GM19023 (cell line): ENCODE measurements around the gene SUPT5H.

Source experiments
- ATAC-seq: cut with Tn5 transposase; IDR thresholded peaks from one replicate; pipeline ENCODE4 v1.9.1; 2021; ENCODE audit warnings: mild to moderate bottlenecking, moderate library complexity; ENCODE audit not compliant: unreplicated experiment

Gene SUPT5H

DNA sequence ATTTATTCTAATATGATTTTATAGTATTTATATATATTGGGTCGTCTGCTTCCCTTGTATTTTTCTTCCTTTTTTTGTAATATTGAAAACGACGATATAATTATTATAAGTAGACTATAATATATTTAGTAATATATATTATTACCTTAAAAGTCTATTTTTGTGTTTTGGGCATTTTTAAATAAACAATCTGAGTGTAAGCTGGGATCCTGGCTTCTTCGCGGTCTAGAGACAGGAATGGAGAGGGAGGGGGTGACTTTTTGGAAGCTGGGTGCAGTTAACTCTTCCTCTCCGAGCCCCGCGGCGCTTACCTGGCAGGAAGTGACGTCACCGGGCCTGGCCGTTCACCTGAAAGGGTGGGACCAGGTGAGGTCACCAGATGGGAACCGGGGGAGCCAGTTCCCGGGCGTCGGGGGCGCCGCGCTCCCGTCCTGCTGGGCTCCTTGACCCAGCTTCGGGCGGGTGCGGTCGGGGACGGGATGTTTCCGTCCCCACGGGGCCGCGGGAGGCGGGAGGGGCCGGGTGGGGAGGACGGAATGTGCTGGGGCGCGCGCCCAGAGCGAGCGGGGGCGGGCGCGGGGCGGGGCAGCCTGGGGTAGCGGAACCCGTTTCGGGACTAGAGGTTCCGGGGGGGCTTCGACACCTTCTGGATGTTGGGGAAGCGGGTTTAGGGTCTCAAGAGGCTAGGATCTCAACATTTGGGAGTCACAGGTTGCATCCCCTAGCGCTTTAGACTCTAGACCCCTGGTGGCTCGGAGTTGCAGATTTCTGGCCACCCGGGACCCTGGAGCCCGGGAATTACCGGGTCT, 36.0 kb upstream of the SUPT5H start:
- ATAC-seq = no peak

DNA sequence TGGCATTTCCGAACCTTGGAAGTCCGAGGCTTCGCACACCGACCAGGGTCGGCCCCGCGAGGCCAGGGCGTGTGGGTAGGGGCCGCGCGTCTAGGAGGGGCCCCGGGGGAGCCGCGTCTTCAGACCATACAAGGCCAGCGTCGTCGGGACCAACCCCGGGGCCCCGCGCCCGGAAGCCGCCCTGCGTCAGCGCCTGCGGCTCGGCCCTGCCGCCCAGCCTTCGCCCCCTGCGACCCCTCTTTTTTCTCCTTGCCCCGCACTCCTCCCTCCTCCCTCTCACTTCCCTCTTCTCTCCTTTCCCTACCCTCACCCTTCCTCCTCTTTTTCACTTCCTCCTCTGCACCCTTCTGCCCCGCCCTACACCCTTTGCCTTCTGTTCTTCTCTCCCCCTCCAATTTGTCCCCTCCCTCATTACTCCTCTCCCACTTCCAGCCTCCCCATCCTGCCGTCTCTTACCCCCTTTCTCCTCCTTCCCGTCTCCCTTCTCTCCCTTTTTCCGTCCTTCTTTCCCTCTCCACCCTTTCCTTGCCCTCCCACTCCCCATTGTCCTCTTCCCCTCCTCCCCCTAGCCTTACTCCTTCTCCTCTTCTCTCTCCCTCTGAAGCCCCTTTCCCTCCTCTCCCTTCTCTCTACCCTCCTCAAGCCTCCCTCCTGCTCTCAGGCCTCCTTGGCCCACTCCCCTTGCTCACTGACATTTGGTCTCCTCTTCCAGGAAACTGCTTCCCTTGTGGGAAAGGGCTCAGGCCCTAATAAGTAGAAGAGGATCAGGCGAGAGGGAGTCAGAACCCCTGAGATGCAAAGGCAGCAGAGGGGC, 35.2 kb upstream of the SUPT5H start:
- ATAC-seq = no peak

DNA sequence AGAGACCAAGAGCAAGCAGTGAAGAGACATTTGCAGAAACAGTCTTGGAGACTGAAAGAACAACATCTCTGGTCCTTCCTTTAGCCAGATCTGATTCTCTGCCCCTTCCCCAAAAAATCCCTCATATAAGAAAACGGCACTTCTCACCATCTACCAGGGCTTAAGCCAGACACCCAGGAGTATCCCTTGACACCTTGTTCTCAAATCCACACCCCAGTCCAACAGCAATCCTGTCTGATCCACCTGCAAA, 34.6 kb upstream of the SUPT5H start:
- ATAC-seq = no peak

DNA sequence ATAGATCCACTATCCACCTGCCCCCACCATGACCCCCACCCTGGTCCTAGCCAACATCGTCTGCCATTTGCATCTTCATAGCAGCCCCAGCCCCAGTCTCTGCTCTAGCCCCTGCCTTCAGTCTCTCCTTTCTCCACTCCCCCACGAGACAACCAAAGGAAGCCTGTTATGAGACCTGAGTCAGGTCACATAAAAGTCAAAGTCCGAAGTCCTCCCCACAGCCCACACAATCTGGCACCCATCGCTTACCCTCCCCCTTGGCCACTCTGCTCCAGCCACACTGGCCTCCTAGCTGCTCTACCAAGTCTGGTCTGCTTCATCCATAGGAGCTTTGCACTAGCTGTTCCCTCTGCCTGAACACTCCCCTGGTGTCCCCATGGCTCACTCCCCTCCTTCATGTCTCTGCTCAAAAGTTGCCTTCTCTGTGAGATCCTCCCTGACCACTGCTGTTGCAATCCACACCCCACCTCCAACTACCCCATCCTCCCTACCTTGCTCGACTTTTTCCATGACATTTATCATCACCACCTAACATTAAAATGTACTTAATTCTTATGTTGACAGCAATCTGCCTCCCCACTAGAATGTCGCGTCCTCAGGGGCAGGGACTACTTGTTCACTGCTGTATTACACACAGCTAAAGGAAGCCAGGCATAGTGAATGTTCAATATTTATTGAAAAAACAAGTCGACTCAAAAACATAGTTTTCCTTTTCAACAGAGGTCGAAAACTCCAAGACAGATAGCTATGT, 34.1 kb upstream of the SUPT5H start:
- ATAC-seq = no peak

DNA sequence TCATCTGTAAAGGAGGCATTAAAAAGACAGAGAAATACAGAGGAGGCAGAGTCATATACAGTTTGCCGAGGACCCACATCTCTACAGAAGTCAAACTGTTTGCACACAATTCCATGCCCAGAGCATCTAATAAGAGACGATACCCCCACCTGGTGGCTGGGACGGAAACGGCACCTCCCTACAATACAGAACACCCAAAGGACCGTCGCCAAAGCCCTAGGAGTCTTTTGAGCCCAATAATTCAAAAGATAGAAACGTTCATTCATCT, 33.6 kb upstream of the SUPT5H start:
- ATAC-seq = peak; percentile 22

DNA sequence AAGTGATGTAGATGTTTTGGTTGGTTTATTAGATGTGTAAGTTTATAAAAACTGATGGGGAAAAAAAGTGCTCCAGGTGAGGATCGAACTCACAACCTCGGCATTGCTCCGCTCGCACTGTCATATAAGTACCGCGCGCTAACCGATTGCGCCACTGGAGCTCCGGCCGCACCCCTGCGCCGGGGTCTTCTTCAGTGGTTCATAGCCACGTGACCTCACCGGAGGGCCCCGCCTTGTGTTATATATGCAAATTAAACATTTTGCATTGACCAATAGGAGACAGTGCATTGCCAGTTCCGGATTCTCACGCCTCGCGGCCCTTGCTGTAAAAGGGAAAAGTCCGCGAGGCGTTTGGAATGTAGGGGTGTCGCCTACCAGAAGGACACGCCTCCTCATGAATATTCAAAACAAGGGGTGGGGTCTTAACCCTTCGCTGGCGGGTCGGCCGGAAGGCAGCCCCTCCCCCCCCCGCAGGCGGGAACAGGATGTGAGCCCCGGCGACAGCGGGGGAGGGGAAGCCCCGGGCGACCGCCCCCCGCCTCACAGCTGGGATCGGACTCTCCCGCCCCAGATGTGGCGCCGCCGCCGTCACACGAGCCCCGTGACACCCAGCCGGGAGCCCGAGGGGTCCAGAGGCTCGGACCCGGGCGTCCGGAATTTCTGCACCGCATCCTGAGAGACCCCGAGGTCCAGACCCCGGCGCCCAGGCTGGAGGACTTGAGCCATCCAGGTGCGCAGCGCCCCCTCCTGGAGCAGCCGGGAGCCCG, 33.1 kb upstream of the SUPT5H start, which contains the start of gene PLEKHG2:
Gene PLEKHG2, plus strand, starts transcription at position 570 of the 767 bp plus-strand sequence. CDS start 1,418 bp downstream, outside the sequence.
- peak; percentile 51 for ATAC-seq

DNA sequence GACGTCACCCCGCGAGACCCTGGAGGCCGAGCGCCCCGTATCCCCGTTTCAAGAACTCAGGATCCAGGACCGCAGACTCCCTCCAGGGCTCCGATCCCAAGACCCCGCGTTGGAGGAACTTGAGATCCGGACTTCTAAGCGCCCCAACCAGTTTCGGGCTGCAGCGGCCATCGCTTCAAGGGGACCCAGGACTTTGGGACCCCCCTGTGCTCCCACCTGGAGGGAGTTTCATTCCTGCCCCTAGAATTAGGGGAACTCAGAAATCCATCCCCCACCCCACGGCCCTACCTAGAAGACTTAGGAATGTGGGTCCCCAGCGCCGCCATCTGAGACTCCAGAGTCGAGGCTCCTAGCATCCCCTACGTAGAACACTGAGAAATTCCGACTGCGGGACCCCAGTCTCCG, 32.5 kb upstream of the SUPT5H start:
- ATAC-seq = no peak

DNA sequence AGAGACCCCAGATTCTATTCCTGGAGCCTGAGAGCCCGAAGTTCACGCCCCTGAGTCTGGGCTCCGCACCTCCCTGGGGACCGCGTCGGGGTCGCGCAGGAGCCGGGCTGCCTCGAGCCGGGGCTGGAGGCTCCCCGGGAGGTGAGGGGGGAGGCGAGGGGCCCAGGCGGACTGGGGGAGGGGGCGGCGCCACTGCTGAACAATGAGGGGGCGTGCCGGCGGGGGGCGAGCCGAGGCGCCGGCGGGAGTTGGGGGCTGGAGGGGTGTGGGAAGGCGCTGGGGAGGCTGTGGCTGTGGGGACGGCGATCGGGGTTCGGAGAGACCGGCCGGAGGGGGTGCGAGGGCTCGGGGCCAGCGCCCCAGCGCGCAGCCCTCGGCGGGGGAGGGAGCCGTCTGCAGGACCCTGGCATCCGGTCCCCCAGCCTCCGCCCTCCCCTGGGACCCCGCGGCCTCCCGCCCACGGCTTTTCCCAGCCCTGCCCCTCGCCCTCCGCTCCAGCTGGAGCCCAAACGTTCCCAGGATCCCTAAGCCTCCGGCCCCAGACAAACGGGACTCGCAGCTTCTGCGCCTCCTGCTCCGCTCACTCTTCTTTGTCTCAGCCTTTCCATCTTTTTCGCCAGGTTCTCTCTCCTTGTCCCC, 32.0 kb upstream of the SUPT5H start:
- ATAC-seq = no peak

DNA sequence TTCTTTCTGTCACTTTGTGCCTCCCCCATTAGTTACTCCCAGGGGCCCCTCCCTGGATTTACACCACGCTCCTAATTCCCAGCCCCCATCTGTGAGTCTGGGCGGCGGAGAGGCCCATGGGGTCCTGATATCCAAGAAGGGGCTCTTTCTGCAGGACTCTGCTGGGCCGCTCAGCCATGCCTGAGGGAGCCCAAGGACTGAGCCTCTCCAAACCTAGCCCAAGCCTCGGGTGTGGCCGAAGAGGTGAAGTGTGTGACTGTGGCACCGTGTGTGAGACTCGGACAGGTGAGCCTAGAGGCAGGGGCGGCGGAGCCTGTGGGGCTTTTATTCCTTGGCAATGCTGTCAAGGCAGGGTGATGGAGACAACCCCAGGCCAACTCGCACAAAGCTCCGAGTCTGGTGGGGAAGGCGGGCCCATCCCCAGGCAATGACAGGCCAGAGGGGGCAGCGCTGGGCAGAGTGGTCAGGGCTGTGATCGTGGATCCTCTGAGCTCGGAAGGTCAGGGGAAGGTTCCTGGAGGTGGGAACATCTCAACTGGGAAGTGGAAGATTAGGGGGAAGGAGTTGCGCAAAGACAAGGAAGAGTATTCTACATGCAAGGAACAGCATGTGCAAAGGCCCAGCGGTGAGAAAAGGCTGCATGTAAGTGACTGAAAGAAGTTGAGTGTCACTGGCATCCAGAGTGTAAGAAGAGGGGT, 31.3 kb upstream of the SUPT5H start:
- no peak for ATAC-seq

DNA sequence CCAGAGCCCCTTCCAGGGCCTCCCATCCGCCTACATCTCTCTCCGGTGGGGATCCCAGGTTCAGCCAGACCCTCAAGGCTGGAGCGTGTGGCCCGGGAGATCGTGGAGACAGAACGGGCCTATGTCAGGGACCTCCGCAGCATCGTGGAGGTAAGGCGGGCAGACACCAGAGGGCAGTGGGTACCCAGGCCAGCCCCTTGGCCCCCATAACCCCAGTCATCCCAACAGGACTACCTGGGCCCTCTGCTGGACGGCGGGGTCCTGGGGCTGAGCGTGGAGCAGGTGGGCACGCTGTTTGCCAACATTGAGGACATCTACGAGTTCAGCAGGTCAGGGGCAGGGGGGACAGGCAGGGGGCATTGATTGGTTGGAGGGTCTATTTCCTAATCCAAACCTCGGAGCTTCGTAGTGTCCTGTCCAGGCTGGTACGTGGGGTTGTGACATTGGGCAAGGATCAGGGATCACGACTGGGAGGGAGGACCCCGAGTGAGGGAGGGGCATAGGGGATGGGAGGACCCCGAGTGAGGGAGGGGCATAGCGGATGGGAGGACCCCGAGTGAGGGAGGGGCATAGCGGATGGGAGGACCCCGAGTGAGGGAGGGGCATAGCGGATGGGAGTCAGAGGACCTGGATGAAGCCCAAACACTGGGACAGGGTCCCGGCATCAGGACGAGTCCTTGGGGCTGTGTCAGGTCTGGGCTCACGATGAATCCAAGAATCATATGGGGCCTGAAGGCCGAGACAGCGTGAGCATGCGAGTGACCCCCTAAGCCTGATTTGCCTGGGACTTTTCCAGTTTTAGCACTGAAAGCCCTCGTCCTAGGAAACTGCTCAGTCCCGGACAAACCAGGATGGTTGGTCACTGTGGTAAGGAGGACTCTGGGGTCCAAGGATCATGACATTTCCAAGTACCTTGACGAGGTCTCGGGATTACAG, 30.0 kb upstream of the SUPT5H start:
- no peak for ATAC-seq

DNA sequence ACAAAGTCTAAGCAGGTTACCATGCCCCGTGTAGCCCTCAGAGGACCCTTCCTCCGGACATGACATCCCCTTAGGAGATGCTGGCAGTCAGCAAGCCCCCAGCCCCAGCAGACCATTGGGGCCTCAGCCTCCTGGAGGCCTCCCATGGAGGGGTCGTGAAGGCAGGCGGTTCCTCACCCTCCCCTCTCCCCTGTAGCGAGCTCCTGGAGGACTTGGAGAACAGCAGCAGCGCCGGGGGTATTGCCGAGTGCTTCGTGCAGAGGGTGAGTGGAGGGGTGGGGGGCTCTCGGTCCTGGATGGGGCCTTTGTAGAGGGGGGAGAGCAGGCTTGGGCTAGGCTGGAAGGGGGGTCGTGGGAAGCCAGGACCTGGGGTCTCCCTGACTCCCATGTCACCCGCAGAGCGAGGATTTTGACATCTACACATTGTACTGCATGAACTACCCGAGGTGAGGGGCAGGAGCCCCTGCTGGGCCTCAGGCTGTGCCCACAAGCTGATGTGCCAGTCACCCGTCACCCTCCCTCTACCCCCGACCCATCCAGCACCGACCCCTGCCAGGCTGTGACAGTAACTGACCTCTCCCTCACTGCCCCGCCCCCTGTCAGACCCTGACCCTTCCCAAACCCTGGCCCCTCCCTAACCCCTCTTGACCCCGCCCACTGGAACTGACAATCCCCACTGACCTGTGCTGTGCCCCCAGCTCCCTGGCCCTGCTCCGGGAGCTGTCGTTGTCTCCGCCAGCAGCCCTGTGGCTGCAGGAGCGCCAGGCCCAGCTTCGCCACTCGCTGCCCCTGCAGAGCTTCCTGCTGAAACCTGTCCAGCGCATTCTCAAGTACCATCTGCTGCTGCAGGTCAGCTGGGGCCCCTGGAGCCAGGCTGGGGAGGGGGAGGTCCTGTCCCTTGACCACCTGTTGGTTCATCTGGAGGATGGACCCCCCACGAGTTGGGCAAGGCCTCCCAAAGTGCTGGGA, 28.9 kb upstream of the SUPT5H start:
- ATAC-seq = no peak

DNA sequence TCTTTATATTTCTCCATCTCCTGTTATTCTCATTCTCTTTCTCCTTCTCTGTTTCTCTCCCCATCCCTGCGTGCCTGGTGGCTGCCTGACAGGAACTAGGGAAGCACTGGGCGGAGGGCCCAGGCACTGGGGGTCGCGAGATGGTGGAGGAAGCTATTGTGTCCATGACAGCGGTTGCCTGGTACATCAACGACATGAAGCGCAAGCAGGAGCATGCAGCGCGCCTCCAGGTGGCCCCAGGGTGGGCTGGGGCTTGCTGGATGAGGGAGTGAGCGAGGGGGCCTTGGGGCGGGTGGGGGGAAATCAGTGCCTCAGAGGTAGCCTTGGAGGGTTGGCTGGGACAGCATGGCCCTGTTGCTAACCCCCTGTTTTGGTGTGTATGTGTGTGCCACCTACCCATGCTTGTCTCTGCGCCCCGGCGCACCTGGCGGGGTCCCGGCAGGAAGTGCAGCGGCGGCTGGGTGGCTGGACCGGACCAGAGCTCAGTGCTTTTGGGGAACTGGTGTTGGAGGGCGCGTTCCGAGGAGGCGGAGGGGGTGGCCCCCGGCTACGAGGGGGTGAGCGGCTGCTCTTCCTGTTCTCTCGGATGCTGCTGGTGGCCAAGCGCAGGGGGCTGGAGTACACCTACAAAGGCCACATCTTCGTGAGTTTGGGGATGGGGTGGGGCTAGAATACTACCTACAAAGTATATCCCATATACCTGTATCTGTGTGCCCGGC, 27.8 kb upstream of the SUPT5H start:
- ATAC-seq = no peak

DNA sequence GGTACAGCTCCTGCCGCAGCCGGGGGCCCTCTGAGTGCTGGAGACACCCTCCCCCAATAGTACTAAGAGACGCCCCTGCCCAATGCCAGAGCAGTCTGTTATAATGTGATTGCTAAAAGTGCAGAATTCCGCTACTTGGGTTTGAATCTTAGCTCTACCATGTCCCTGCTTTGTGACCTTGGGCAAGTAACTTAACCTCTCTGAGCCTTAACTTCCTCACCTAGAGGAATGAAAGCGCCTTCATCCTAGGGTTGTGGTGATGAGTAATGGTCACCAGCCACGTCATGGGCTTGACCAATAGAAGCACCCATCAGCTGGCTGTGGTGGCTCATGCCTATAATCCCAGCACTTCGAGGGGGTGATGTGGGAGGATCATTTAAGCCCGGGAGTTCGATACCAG, 26.4 kb upstream of the SUPT5H start:
- no peak for ATAC-seq

DNA sequence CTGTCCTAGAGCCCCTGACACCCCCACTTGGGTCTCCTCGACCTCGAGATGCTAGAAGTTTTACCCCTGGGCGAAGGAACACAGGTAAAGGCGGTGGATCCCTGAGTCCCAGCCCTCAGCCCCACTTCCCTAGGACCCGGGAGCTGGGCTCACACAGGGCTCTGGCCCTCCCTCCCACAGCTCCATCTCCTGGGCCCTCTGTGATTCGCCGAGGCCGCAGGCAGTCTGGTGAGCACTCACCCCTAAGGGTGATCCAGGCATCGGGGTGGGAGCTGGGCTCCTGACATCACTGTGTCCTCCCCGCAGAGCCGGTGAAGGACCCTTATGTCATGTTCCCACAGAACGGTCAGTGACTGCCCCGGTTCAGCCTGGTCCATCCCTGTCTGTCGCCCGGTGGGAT, 24.6 kb upstream of the SUPT5H start:
- ATAC-seq = no peak

DNA sequence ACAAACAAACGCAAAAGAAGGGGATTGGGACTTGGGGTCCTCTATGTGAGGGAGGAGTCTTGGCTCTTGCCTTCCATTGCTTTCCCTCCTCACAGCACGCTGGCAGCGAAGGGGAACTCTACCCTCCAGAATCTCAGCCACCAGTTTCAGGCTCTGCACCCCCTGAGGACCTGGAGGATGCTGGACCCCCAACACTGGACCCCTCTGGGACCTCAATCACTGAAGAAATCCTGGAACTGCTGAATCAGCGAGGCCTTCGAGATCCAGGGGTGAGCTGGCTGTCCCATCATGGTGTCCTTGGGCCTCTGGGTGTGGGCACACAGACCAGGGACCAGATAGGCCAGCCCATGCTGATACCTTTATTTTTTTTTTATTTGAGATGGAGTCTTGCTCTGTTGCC, 23.4 kb upstream of the SUPT5H start:
- ATAC-seq = no peak

DNA sequence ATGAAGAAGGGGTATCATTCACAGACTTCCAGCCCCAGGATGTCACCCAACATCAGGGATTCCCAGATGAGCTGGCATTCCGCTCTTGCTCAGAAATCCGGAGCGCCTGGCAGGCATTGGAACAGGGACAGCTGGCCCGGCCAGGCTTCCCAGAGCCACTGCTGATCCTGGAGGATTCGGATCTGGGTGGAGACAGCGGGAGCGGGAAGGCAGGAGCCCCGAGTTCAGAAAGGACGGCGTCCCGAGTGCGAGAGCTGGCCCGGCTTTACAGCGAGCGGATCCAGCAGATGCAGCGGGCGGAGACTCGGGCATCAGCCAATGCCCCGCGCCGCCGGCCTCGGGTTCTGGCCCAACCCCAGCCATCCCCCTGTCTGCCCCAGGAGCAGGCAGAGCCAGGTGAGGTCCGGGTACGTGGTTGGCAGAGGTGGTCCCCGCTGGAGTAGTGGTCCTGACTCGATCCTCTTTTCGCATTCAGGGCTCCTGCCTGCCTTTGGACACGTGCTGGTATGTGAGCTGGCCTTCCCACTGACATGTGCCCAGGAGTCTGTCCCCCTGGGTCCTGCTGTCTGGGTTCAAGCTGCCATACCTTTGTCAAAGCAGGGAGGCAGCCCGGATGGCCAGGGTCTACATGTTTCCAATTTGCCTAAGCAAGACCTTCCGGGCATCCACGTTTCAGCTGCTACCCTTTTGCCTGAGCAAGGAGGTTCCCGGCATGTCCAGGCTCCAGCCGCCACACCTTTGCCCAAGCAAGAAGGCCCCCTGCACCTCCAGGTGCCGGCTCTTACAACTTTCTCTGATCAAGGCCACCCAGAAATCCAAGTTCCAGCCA, 21.9 kb upstream of the SUPT5H start:
- no peak for ATAC-seq
